ENCODE measurements around the gene C12orf76. TPM values are rescaled to one million over a fixed set of nuclear protein-coding genes. Genes with fewer than 3 reads are reported as not detected.

C12orf76 gene
- polyA plus RNA-seq, 1 donor from 2014 or later, result 227 TPM

GRCh38 chr12:109991586-109991985, 56.7 kb downstream of the C12orf76 start:
- Histone ChIP-seq H3K9me2 (ENCODE audit: insufficient read depth, low read length) (no peaks in the 10 kb centered on the region), H3K4me3 (ENCODE audit: low read length) (no peak overlapping the region), H3K36me3 (ENCODE audit: insufficient read depth, low read length) (no peaks in the 10 kb centered on the region), H3K79me2 (replicated peaks; ENCODE audit: insufficient read depth, low read length) (peaks cover 29% of the 10 kb centered on the region), H3K27ac (ENCODE audit: low read length) (no peak overlapping the region), H3K9ac (ENCODE audit: low read length) (no peak overlapping the region), H3K4me2 (ENCODE audit: low read length) (no peak overlapping the region), H2AFZ (ENCODE audit: low read depth, low read length) (no peak overlapping the region), H3K9me3 (ENCODE audit: low read length) (no peaks in the 10 kb centered on the region), H3K27me3 (ENCODE audit: insufficient read depth, low read depth, low read length) (no peaks in the 10 kb centered on the region), H4K20me1 (ENCODE audit: insufficient read depth) (no peaks in the 10 kb centered on the region), H3F3A (ENCODE audit: insufficient read depth, low read length, poor library complexity, severe bottlenecking) (no peaks in the 10 kb centered on the region)
- TF ChIP-seq EP300 (conservative IDR thresholded peaks at IDR 0.05; ENCODE audit: poor library complexity, severe bottlenecking), result no peak
- TF ChIP-seq MXI1 (conservative IDR thresholded peaks at IDR 0.05; ENCODE audit: poor library complexity, severe bottlenecking), result no peak
- no peak for TF ChIP-seq REST (IDR thresholded peaks at IDR 0.05; ENCODE audit: borderline replicate concordance)
- TF ChIP-seq EZH2 (IDR thresholded peaks at IDR 0.05; ENCODE audit: borderline replicate concordance, insufficient read depth, low read length, poor library complexity, severe bottlenecking), result no peak

Small RNA genes lying within 50 kb of the gene (small RNA-seq; reads per million reads assigned to genes)
- 0 reads per million in 3 experiments for gene AC007546.2

Other genes with a start within 250 kb of the C12orf76 start
- gene TRPV4, start 215.1 kb downstream of the C12orf76 start, polyA plus RNA-seq, result not detected in 2 replicates
- gene GLTP, start 168.0 kb downstream of the C12orf76 start, polyA plus RNA-seq, result 18.7 and 25.0 TPM in 2 replicates
- gene TCHP, start 148.2 kb downstream of the C12orf76 start, polyA plus RNA-seq, result 10.0 and 12.8 TPM in 2 replicates
- 14.2 and 21.1 TPM in 2 replicates for gene GIT2, start 52.2 kb downstream of the C12orf76 start, polyA plus RNA-seq
- 89.2 and 117 TPM in 2 replicates for gene ANKRD13A, start 49.1 kb downstream of the C12orf76 start, polyA plus RNA-seq
- 108 and 120 TPM in 2 replicates for gene IFT81, start 75.8 kb upstream of the C12orf76 start, polyA plus RNA-seq
- 49.0 and 61.2 TPM in 2 replicates for gene ATP2A2, start 232.7 kb upstream of the C12orf76 start, polyA plus RNA-seq

All from neural cell (in vitro differentiated cells).